AG09309 (cell line): ENCODE results near the gene KCNN2.

Source experiments
- DNase-seq: peaks from one replicate; pipeline ENCODE4 v3.0.0-alpha.2; 2010; ENCODE audit warnings: low read depth
- H3K4me3 ChIP-seq: 2 replicates; pipeline ENCODE4 v1.5.1; 2011; ENCODE audit warnings: mild to moderate bottlenecking, low read depth, low read length, moderate library complexity; ENCODE audit not compliant: control insufficient read depth
- CTCF ChIP-seq: IDR thresholded peaks from 2 replicates; pipeline ENCODE4 v1.5.1; 2011; ENCODE audit warnings: mild to moderate bottlenecking, low read depth, low read length, inconsistent platforms; ENCODE audit not compliant: insufficient read depth, control insufficient read depth; ENCODE audit errors: missing control alignments

Gene KCNN2

GRCh38 chr5:114391321-114391720, 29.5 kb downstream of the KCNN2 start:
- no peak for TF ChIP-seq CTCF
- no peak overlapping the region for H3K4me3 ChIP-seq
- no peak for DNase-seq

- no peak for DNase-seq
- no peak overlapping the region for H3K4me3 ChIP-seq
- no peak for TF ChIP-seq CTCF
Measured at GRCh38 chr5:114393159-114393558, 31.3 kb downstream of the KCNN2 start.

DNA sequence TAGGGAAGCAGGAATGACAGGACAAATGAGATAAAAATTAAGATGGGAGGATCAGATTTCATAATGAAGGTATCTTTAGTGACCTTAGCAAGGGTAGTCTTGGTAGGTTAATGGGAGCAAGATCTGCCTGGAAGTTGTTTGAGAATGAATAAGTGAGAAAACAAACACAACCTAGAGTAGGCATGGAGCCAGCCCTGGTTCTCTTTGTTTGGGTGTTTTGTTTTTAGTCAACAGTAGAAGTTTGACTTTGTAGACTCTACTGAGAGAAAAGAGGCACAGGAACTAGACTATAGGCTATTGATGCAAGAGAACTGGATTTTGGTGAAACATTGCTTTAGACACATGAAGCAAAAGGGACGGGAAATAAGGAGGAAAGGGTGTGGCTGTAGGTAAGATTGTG, 40.3 kb downstream of the KCNN2 start:
- DNase-seq: no peak
- no peak for TF ChIP-seq CTCF
- no peak overlapping the region for H3K4me3 ChIP-seq

GRCh38 chr5:114407783-114408182, 45.9 kb downstream of the KCNN2 start:
- no peak overlapping the region for H3K4me3 ChIP-seq
- no peak for TF ChIP-seq CTCF
- no peak for DNase-seq

GRCh38 chr5:114408847-114409246, 47.0 kb downstream of the KCNN2 start:
- TF ChIP-seq CTCF: no peak
- DNase-seq: no peak
- H3K4me3 ChIP-seq: no peak overlapping the region

- H3K4me3 ChIP-seq: no peak overlapping the region
- DNase-seq: no peak
- TF ChIP-seq CTCF: no peak
Measured at GRCh38 chr5:114411380-114411931, 49.6 kb downstream of the KCNN2 start.
